SIG-M5 treated with dmso at 0.1 percent for 504 hours (cell line): ENCODE results near the gene TNNC1.

Experiments used
- DNase-seq: peaks from one replicate; lab custom pipeline; 2025; ENCODE audit not compliant: unreplicated experiment; lab: John Stamatoyannopoulos, UW

The TNNC1 gene

GRCh38 chr3:52432691-52433141 is 21.1 kb downstream of the TNNC1 start:
- DNase-seq: no peak

GRCh38 chr3:52432225-52432624 is 21.6 kb downstream of the TNNC1 start:
- DNase-seq: no peak

GRCh38 chr3:52431459-52432223 is 22.2 kb downstream of the TNNC1 start:
- DNase-seq: no peak

GRCh38 chr3:52430416-52430810 is 23.4 kb downstream of the TNNC1 start:
- DNase-seq: no peak

- DNase-seq: no peak
These were observed 23.9 kb downstream of the TNNC1 start for GRCh38 chr3:52429779-52430415.

- no peak for DNase-seq
These were observed 24.8 kb downstream of the TNNC1 start for GRCh38 chr3:52429031-52429430.

- peak; percentile 79 for DNase-seq
These were observed 25.5 kb downstream of the TNNC1 start for GRCh38 chr3:52428151-52429005.

GRCh38 chr3:52423173-52423572 is 30.7 kb downstream of the TNNC1 start:
- DNase-seq: no peak

- no peak for DNase-seq
These were observed 31.2 kb downstream of the TNNC1 start for GRCh38 chr3:52422669-52423068.

GRCh38 chr3:52420388-52420787 is 33.5 kb downstream of the TNNC1 start:
- DNase-seq: no peak

GRCh38 chr3:52415800-52416199 is 38.0 kb downstream of the TNNC1 start:
- DNase-seq: no peak

GRCh38 chr3:52408466-52408865 is 45.4 kb downstream of the TNNC1 start:
- DNase-seq: no peak

GRCh38 chr3:52407779-52408178 is 46.1 kb downstream of the TNNC1 start:
- DNase-seq: no peak

- DNase-seq: no peak
These were observed 46.9 kb downstream of the TNNC1 start for GRCh38 chr3:52406791-52407510.

- no peak for DNase-seq
These were observed 47.6 kb downstream of the TNNC1 start for GRCh38 chr3:52406231-52406661.

GRCh38 chr3:52405601-52406110 is 48.2 kb downstream of the TNNC1 start:
- no peak for DNase-seq

GRCh38 chr3:52405066-52405465 is 48.8 kb downstream of the TNNC1 start:
- DNase-seq: no peak

- no peak for DNase-seq
These were observed 49.5 kb downstream of the TNNC1 start for GRCh38 chr3:52404391-52404790.

GRCh38 chr3:52403955-52404354 is 49.9 kb downstream of the TNNC1 start:
- DNase-seq: no peak

GRCh38 chr3:52403271-52403841 is 50.5 kb downstream of the TNNC1 start:
- no peak for DNase-seq
